Fibroblast of skin of back (primary cell): Measurements from ENCODE around the gene SLC22A14.
"Not testable (repeated sequence)": the region's sequence is repeated elsewhere in the genome, so short reads cannot be mapped to it uniquely, and the experiment has no call there.

ENCODE experiments used
- DNase-seq: peaks from one replicate; pipeline ENCODE4 v3.0.0-alpha.2; 2013

The SLC22A14 gene

GRCh38 chr3:38274864-38275649 lies 7.0 kb upstream of the SLC22A14 start:
- no peak for DNase-seq

- DNase-seq: no peak
Measured at GRCh38 chr3:38275658-38276057, 6.4 kb upstream of the SLC22A14 start.

GRCh38 chr3:38276081-38276916 lies 5.8 kb upstream of the SLC22A14 start:
- no peak for DNase-seq

- no peak for DNase-seq
Measured at GRCh38 chr3:38276917-38277630, 5.0 kb upstream of the SLC22A14 start.

- no peak for DNase-seq
Measured at GRCh38 chr3:38278841-38279240, 3.3 kb upstream of the SLC22A14 start.

DNA sequence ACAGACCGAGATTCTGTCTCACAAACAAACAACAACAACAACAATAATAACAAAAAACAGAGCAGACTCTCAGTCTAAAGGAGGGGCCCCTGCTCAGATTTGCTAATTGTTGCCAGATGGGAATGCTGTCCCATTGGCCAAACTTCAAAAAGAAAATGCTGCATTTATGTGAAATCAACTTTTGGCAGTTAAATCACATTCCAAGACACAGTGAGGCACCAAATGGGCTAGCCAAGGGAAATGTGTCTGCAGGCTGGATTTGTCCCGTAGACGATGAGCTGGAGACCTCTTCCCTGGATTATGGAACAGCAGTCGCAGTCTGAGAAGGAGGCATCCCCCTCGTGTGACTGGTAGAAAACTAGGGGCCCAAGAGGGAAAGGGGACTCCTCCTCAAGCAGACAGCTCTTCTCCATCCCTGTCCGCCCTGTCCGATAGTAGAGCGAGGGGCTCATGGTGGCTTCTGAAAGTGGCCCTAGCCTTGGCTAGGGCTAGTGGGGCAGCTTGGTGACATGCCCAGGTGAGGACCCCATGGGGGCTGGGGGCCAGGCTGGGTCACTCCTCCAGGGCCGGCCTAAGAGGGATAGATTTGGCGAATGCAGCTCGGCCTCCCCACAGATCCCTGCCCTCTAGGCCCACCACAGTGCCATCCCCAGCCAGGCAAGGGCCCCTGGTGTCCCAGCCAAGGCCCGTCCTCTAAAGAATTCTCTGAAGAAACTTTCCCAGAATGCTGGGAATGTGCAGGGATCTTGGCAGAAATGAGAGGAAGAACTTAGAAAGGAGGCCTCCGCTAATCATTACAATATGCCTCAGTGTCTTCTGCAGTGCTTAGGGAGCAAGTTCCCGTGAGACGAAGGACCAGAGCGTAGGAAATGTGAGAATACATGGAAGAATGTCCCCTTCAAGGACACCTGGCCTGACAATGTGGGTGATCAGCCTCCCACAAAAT lies 2.0 kb downstream of the SLC22A14 start:
- DNase-seq: peak; percentile 53

DNA sequence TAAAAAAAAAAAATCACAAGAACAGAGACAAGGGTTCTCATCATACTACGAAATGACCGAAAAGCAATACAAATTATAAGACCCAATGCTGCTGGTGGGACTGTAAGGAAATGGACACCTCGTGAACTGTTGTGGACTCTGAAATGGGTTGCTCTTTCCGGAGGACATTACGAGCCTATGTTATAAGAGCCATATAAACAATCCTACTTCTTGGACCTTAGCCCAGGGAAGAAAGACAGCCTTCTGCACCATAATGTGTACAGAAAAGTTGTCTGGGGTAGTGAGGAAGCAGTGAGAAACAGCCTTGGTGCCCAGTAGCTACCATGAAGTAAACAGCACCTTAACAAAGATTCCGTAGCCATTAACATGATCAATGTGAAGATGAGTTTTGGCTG lies 2.7 kb downstream of the SLC22A14 start:
- no peak for DNase-seq

DNA sequence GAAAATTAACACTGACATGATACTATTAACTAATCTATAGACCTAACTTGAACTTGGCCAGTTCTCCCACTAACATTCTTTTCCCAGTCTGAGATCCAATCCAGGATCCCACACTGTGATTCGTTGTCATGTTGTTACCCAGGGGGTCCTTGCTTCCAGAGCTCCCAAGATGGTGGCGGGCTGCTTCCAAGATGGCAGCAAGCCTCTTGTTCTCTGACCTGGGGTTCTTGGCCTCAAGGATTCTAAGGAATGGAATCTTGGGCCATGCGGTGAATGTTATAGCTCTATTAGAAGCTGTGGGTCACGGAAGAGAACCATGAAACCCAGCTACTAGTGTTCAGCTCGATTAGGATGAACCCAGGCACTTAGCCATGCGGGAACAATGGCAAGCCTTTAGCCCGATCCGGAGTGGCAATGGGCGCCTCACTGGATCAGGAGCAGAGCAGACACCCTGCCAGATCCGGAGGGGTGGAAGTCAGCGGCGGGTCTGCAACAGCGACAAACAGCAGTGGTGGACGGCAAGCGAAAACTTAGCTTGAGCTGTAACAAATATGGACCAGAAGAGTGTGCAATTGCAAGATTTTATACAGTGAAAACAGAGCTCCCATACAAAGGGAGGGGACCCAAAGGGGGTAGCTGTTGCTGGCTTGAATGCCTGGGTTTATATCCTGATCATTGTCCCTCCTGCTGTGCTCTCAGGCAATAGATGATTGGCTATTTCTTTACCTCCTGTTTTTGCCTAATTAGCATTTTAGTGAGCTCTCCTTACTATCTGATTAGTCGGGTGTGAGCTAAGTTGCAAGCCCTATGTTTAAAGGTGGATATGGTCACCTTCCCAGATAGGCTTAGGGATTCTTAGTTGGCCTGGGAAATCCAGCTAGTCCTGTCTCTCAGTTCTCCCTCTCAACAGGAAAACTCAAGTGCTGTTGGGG lies 7.5 kb downstream of the SLC22A14 start:
- not testable (repeated sequence) for DNase-seq

DNA sequence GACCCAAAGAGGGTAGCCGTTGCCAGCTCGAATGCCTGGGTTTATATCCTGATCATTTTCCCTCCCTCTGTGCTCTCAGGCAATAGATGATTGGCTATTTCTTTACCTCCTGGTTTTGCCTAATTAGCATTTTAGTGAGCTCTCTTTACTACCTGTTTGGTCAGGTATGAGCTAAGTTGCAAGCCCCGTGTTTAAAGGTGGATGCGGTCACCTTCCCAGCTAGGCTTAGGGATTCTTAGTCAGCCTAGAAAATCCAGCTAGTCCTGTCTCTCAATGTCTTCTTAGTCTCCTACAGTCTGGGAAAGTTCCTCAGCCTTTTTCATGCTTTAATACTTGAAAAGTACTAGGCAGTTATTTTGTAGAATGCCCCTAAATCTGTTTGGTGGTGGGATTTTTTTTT lies 15.0 kb downstream of the SLC22A14 start:
- not testable (repeated sequence) for DNase-seq

DNA sequence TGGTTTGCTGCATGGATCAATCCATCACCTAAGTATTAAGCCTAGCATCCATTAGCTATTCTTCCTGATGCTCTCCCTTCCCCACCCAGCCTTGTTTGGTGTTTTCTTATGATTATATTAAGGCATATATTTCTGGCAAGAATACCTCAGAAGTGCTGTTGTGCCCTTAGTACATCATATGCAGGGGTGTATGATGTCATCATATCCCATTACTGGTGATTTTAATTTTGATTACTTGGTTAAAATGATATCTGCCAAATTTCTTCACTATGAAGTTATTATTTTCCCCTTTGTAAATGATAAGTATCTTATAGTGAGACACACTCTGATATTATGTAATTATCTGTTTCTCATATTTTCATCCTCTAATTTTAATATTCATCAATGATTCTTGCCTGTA lies 15.4 kb downstream of the SLC22A14 start:
- no peak for DNase-seq

GRCh38 chr3:38297947-38298711 lies 16.0 kb downstream of the SLC22A14 start:
- no peak for DNase-seq

GRCh38 chr3:38306941-38307340 lies 24.8 kb downstream of the SLC22A14 start:
- no peak for DNase-seq

DNA sequence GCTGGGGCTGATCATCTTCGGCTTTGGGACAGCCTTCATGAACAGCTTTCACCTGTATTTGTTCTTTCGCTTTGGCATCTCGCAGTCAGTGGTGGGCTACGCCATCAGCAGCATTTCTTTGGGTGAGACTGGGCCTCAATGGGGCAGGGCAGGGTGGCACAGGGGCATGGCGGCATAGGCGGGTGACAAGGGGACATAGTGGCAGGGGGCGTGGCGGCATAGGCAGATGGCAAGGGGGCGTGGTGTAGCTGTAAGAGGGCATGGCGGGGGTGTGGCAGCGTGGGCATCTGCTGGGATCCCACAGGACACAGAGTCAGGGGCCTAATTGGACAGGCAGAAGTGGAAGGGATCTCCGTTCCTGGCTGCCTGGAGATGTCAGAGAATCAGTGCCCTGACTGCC lies 25.5 kb downstream of the SLC22A14 start:
- no peak for DNase-seq

DNA sequence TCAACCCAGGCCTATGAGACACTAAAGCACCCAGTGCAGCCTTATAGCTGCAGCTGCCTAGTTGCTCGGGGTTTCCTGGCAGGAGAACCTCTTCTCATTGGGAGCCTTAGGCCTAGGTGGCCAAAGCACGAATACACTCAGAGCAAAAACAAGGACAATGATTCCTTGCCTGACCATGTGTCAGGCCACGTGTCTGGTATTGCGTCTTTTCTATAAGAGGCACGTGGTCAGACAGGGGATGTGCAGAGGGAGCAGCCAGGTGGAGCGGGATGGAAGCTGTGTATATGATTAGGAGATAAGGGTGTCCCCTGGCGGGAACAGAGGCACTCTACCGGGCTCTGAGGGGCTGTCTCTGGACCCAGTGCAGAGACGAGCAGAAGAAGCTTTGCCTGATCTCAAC lies 26.4 kb downstream of the SLC22A14 start:
- DNase-seq: no peak

- no peak for DNase-seq
Measured at GRCh38 chr3:38311476-38311875, 29.4 kb downstream of the SLC22A14 start.

- DNase-seq: no peak
Measured at GRCh38 chr3:38311941-38312340, 29.8 kb downstream of the SLC22A14 start.

GRCh38 chr3:38312356-38312755 lies 30.3 kb downstream of the SLC22A14 start:
- DNase-seq: no peak

- no peak for DNase-seq
Measured at GRCh38 chr3:38313263-38313662, 31.2 kb downstream of the SLC22A14 start.

DNA sequence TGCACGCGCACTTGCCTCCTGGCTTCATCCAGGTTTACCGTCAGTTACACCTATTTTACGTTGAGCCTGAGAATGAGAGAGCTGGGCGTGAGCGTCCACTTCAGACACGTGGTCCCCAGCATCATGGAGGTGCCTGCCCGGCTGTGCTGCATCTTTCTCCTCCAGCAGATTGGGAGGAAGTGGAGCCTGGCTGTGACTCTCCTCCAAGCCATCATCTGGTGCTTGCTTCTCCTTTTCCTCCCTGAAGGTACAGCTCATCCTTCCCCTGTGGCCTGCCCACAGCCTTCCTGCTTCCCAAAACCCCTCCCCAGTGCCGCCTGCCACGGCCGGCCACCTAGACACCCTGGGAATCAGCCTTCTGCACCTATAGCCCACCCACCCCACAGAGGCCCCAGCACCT lies 31.6 kb downstream of the SLC22A14 start:
- DNase-seq: no peak

- DNase-seq: no peak
Measured at GRCh38 chr3:38314112-38314763, 32.1 kb downstream of the SLC22A14 start.
